H1 (cell line): Measurements from ENCODE around the gene ZNF568. TPM values are rescaled to one million over a fixed set of nuclear protein-coding genes. Genes with fewer than 3 reads are reported as not detected.

Experiments used
- FOSL1 ChIP-seq: IDR thresholded peaks from 2 replicates; pipeline ENCODE4 v1.6.1; 2011; ENCODE audit warnings: mild to moderate bottlenecking, low read depth, low read length, moderate library complexity; ENCODE audit not compliant: insufficient read depth
- HDAC2 ChIP-seq, 2 experiments: fragments of 300-600 bp in 1 of 2; sonication (generic) in 1 of 2; IDR thresholded peaks; 2 replicates each; pipeline ENCODE4 v1.6.1; 2011 to 2012; ENCODE audit warnings: low read depth in 2 of 2, low read length in 2 of 2, mild to moderate bottlenecking in 2 of 2, moderate library complexity in 2 of 2, borderline replicate concordance in 1 of 2, inconsistent platforms in 1 of 2
- HDAC6 ChIP-seq: IDR thresholded peaks from one replicate; pipeline ENCODE4 v1.7.1; 2012; ENCODE audit warnings: low read depth, mild to moderate bottlenecking, inconsistent platforms, low read length, moderate library complexity
- JUND ChIP-seq: IDR thresholded peaks from 2 replicates; pipeline ENCODE4 v1.6.1; 2011; ENCODE audit warnings: mild to moderate bottlenecking, improper control_type of control experiment, low read length
- KDM4A ChIP-seq: IDR thresholded peaks from one replicate; pipeline ENCODE4 v1.7.1; 2012; ENCODE audit warnings: low read depth, mild to moderate bottlenecking, moderate library complexity, low read length, inconsistent platforms; ENCODE audit not compliant: severe bottlenecking
- MAFK ChIP-seq: IDR thresholded peaks from 2 replicates; pipeline ENCODE4 v1.6.1; 2012; ENCODE audit warnings: low read depth, mild to moderate bottlenecking, improper control_type of control experiment, low read length
- SAP30 ChIP-seq: fragments of 300-600 bp; sonication (generic); IDR thresholded peaks from 2 replicates; pipeline ENCODE4 v1.7.1; 2012; ENCODE audit warnings: low read length, moderate library complexity, mild to moderate bottlenecking, inconsistent platforms; ENCODE audit not compliant: insufficient read depth, insufficient replicate concordance
- TEAD4 ChIP-seq: IDR thresholded peaks from 2 replicates; pipeline ENCODE4 v1.6.1; 2012; ENCODE audit warnings: low read depth, low read length, inconsistent platforms, mixed read lengths
- ZNF274 ChIP-seq: IDR thresholded peaks from 2 replicates; pipeline ENCODE4 v1.7.0; 2012; ENCODE audit warnings: low read length, borderline replicate concordance; ENCODE audit errors: extremely low read depth
- polyA plus RNA-seq, 7 experiments: library from polyadenylated mRNA; depleted of rRNA in 3 of 7; stranded (reverse) in 5 of 7; unstranded in 2 of 7; fragments of >200 nt in 5 of 7; fragments of 200-250 nt in 2 of 7; gene quantifications; 1 replicate in 5 of 7; 2 replicates in 1 of 7; 4 replicates in 1 of 7; pipeline versions ENCODE4 v1.2.1 to v1.2.3, GENCODE V29; 2011 to 2013; ENCODE audit warnings: missing spikeins in 2 of 7, mixed read lengths in 2 of 7
- total RNA-seq: library from RNA; stranded (reverse); fragmentation: NEBNext Ultra II Directional; extraction: Animal tissue kit (Norgen Biotek cat#: 25700); gene quantifications from 2 replicates; pipeline ENCODE4 v1.2.1, GENCODE V29; 2021
- TF ChIP-seq, protein P1 (sequence below): fragments of 300-600 bp; sonication (generic); IDR thresholded peaks from 2 replicates; pipeline ENCODE4 v1.7.1; 2012; ENCODE audit warnings: low read length, moderate library complexity, mild to moderate bottlenecking, inconsistent platforms; ENCODE audit not compliant: insufficient replicate concordance
- TF ChIP-seq, protein P2 (sequence below): IDR thresholded peaks from 2 replicates; pipeline ENCODE4 v1.6.1; 2012; ENCODE audit warnings: inconsistent platforms

ZNF568 gene
- total and polyA plus RNA-seq, 2 of the 8 experiments (the other 6 are each of a cell fraction or from before 2014, with no cell fraction given) = 1.6 to 2.4 TPM

DNA sequence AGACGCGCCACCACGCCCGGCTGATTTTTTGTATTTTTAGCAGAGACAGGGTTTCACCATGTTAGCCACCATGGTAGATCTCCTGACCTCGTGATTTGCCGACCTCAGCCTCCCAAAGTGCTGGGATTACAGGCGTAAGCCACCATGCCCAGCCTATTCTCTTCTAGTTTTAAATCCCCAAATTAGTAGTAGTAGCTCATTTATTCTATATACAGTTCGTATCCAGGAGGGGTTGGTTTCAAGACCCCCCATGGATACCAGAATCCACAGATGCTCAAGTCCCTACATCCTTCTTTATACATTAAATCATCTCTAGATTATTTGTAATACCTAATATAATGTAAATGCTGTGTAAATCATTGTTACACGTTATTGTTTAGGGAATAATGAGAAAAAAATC is 2.0 kb downstream of the ZNF568 start (continued):
- TF ChIP-seq, protein P1, sequence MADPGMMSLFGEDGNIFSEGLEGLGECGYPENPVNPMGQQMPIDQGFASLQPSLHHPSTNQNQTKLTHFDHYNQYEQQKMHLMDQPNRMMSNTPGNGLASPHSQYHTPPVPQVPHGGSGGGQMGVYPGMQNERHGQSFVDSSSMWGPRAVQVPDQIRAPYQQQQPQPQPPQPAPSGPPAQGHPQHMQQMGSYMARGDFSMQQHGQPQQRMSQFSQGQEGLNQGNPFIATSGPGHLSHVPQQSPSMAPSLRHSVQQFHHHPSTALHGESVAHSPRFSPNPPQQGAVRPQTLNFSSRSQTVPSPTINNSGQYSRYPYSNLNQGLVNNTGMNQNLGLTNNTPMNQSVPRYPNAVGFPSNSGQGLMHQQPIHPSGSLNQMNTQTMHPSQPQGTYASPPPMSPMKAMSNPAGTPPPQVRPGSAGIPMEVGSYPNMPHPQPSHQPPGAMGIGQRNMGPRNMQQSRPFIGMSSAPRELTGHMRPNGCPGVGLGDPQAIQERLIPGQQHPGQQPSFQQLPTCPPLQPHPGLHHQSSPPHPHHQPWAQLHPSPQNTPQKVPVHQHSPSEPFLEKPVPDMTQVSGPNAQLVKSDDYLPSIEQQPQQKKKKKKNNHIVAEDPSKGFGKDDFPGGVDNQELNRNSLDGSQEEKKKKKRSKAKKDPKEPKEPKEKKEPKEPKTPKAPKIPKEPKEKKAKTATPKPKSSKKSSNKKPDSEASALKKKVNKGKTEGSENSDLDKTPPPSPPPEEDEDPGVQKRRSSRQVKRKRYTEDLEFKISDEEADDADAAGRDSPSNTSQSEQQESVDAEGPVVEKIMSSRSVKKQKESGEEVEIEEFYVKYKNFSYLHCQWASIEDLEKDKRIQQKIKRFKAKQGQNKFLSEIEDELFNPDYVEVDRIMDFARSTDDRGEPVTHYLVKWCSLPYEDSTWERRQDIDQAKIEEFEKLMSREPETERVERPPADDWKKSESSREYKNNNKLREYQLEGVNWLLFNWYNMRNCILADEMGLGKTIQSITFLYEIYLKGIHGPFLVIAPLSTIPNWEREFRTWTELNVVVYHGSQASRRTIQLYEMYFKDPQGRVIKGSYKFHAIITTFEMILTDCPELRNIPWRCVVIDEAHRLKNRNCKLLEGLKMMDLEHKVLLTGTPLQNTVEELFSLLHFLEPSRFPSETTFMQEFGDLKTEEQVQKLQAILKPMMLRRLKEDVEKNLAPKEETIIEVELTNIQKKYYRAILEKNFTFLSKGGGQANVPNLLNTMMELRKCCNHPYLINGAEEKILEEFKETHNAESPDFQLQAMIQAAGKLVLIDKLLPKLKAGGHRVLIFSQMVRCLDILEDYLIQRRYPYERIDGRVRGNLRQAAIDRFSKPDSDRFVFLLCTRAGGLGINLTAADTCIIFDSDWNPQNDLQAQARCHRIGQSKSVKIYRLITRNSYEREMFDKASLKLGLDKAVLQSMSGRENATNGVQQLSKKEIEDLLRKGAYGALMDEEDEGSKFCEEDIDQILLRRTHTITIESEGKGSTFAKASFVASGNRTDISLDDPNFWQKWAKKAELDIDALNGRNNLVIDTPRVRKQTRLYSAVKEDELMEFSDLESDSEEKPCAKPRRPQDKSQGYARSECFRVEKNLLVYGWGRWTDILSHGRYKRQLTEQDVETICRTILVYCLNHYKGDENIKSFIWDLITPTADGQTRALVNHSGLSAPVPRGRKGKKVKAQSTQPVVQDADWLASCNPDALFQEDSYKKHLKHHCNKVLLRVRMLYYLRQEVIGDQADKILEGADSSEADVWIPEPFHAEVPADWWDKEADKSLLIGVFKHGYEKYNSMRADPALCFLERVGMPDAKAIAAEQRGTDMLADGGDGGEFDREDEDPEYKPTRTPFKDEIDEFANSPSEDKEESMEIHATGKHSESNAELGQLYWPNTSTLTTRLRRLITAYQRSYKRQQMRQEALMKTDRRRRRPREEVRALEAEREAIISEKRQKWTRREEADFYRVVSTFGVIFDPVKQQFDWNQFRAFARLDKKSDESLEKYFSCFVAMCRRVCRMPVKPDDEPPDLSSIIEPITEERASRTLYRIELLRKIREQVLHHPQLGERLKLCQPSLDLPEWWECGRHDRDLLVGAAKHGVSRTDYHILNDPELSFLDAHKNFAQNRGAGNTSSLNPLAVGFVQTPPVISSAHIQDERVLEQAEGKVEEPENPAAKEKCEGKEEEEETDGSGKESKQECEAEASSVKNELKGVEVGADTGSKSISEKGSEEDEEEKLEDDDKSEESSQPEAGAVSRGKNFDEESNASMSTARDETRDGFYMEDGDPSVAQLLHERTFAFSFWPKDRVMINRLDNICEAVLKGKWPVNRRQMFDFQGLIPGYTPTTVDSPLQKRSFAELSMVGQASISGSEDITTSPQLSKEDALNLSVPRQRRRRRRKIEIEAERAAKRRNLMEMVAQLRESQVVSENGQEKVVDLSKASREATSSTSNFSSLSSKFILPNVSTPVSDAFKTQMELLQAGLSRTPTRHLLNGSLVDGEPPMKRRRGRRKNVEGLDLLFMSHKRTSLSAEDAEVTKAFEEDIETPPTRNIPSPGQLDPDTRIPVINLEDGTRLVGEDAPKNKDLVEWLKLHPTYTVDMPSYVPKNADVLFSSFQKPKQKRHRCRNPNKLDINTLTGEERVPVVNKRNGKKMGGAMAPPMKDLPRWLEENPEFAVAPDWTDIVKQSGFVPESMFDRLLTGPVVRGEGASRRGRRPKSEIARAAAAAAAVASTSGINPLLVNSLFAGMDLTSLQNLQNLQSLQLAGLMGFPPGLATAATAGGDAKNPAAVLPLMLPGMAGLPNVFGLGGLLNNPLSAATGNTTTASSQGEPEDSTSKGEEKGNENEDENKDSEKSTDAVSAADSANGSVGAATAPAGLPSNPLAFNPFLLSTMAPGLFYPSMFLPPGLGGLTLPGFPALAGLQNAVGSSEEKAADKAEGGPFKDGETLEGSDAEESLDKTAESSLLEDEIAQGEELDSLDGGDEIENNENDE = no peak
- TF ChIP-seq ZNF274 (no peak), SAP30 (no peak), MAFK (no peak), TEAD4 (no peak), KDM4A (no peak), HDAC6 (no peak), FOSL1 (no peak), JUND (no peak), HDAC2 (IDR thresholded peaks at IDR 0.05; ENCODE audit: borderline replicate concordance in 1 of 2, low read depth in 2 of 2, low read length in 2 of 2) (no peak)
- TF ChIP-seq, protein P2, sequence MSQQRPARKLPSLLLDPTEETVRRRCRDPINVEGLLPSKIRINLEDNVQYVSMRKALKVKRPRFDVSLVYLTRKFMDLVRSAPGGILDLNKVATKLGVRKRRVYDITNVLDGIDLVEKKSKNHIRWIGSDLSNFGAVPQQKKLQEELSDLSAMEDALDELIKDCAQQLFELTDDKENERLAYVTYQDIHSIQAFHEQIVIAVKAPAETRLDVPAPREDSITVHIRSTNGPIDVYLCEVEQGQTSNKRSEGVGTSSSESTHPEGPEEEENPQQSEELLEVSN = no peak
